ENCODE results near the gene ARFGAP1.

The ARFGAP1 gene

GRCh38 chr20:63259734-63260460 is 12.7 kb upstream of the ARFGAP1 start:
- in situ Hi-C loops (cut with MboI; ENCODE audit: low sequenced_read_pairs), result no loop called here

- in situ Hi-C loops (cut with MboI; ENCODE audit: low sequenced_read_pairs), result no loop called here
Observed at GRCh38 chr20:63260521-63260920, 12.1 kb upstream of the ARFGAP1 start.

GRCh38 chr20:63261060-63261794 is 11.4 kb upstream of the ARFGAP1 start:
- in situ Hi-C loops (cut with MboI; ENCODE audit: low sequenced_read_pairs), result no loop called here

GRCh38 chr20:63261795-63262528 is 10.7 kb upstream of the ARFGAP1 start:
- in situ Hi-C loops (cut with MboI; ENCODE audit: low sequenced_read_pairs), result no loop called here

- in situ Hi-C loops (cut with MboI; ENCODE audit: low sequenced_read_pairs), result no loop called here
Observed at GRCh38 chr20:63262836-63263235, 9.8 kb upstream of the ARFGAP1 start.

GRCh38 chr20:63264000-63264399 is 8.6 kb upstream of the ARFGAP1 start:
- in situ Hi-C loops (cut with MboI; ENCODE audit: low sequenced_read_pairs), result no loop called here

GRCh38 chr20:63264519-63264918 is 8.1 kb upstream of the ARFGAP1 start:
- in situ Hi-C loops (cut with MboI; ENCODE audit: low sequenced_read_pairs), result no loop called here

- in situ Hi-C loops (cut with MboI; ENCODE audit: low sequenced_read_pairs), result no loop called here
Observed at GRCh38 chr20:63265891-63266515, 6.6 kb upstream of the ARFGAP1 start.

- in situ Hi-C loops (cut with MboI; ENCODE audit: low sequenced_read_pairs), result no loop called here
Observed at GRCh38 chr20:63267691-63268090, 4.9 kb upstream of the ARFGAP1 start.

GRCh38 chr20:63268256-63268655 is 4.4 kb upstream of the ARFGAP1 start:
- in situ Hi-C loops (cut with MboI; ENCODE audit: low sequenced_read_pairs), result no loop called here

- in situ Hi-C loops (cut with MboI; ENCODE audit: low sequenced_read_pairs), result no loop called here
Observed at GRCh38 chr20:63268671-63269439, 3.8 kb upstream of the ARFGAP1 start.

GRCh38 chr20:63269724-63270123 is 2.9 kb upstream of the ARFGAP1 start:
- in situ Hi-C loops (cut with MboI; ENCODE audit: low sequenced_read_pairs), result no loop called here

- in situ Hi-C loops (cut with MboI; ENCODE audit: low sequenced_read_pairs), result no loop called here
Observed at GRCh38 chr20:63270606-63271325, 1.8 kb upstream of the ARFGAP1 start.

- in situ Hi-C loops (cut with MboI; ENCODE audit: low sequenced_read_pairs), result no loop called here
Observed at GRCh38 chr20:63273059-63273579, 506 bp downstream of the ARFGAP1 start.

- in situ Hi-C loops (cut with MboI; ENCODE audit: low sequenced_read_pairs), result no loop called here
Observed at GRCh38 chr20:63273635-63274380, 1.2 kb downstream of the ARFGAP1 start.

- in situ Hi-C loops (cut with MboI; ENCODE audit: low sequenced_read_pairs), result no loop called here
Observed at GRCh38 chr20:63274381-63275228, 2.0 kb downstream of the ARFGAP1 start.

GRCh38 chr20:63275825-63276224 is 3.2 kb downstream of the ARFGAP1 start:
- in situ Hi-C loops (cut with MboI; ENCODE audit: low sequenced_read_pairs), result no loop called here

- in situ Hi-C loops (cut with MboI; ENCODE audit: low sequenced_read_pairs), result no loop called here
Observed at GRCh38 chr20:63276956-63277355, 4.3 kb downstream of the ARFGAP1 start.

Measured in hTERT RPE-1 (cell line).